Large intestine (tissue), 12 donors: ENCODE measurements around the gene ASNS. TPM values are rescaled to one million over a fixed set of nuclear protein-coding genes. Genes with fewer than 3 reads are reported as not detected.
"Not testable (repeated sequence)": the region's sequence is repeated elsewhere in the genome, so short reads cannot be mapped to it uniquely, and the experiment has no call there.

ENCODE experiments used
- DNase-seq, 2 donors: peaks; one replicate each; pipeline versions ENCODE4 v3.0.0 to v3.0.0-alpha.2; 2013
- H3K27ac ChIP-seq: one replicate; pipeline ENCODE4 v1.5.1; 2013; ENCODE audit warnings: low read length
- H3K27me3 ChIP-seq: 2 replicates; pipeline ENCODE4 v1.6.1; 2013; ENCODE audit warnings: low read length; ENCODE audit not compliant: control insufficient read depth, insufficient read depth
- H3K36me3 ChIP-seq: 2 replicates; pipeline ENCODE4 v1.6.1; 2013; ENCODE audit warnings: low read length; ENCODE audit not compliant: control insufficient read depth, insufficient read depth
- H3K4me1 ChIP-seq: one replicate; pipeline ENCODE4 v1.6.1; 2013; ENCODE audit warnings: low read length; ENCODE audit not compliant: control insufficient read depth, insufficient read depth
- H3K4me3 ChIP-seq: one replicate; pipeline ENCODE4 v1.5.1; 2013; ENCODE audit warnings: low read length
- H3K9me3 ChIP-seq: one replicate; pipeline ENCODE4 v1.6.1; 2013; ENCODE audit warnings: mild to moderate bottlenecking, low read depth, low read length, moderate library complexity; ENCODE audit not compliant: control insufficient read depth
- WGBS: methylation state at CpG from one replicate; pipeline ENCODE4 v1.1.5; 2013; ENCODE audit warnings: low lambda C conversion rate; ENCODE audit not compliant: insufficient coverage; 5-methylcytosine and 5-hydroxymethylcytosine counted together
- long read RNA-seq, 11 donors: transcript quantifications; one replicate each; lab custom pipeline, GENCODE V29; 2026
- polyA plus RNA-seq: library from polyadenylated mRNA; unstranded; fragments of 120-200 nt; gene quantifications from one replicate; pipeline ENCODE4 v1.2.1, GENCODE V29; 2013

ASNS gene
- 17.1 TPM for polyA plus RNA-seq
- long read RNA-seq, donor 1, partial matches to known transcripts: 0 of 2 reads
- long read RNA-seq, donor 1, other reads (novel, unspliced or antisense): 0 of 2 reads
- long read RNA-seq, donor 2, partial matches to known transcripts: 0 of 2 reads
- long read RNA-seq, donor 2, other reads (novel, unspliced or antisense): 0 of 2 reads
- long read RNA-seq, donor 3, partial matches to known transcripts: 0 of 2 reads
- long read RNA-seq, donor 3, other reads (novel, unspliced or antisense): 0 of 2 reads
- long read RNA-seq, donor 4: 0 reads
- long read RNA-seq, donor 5, partial matches to known transcripts: 0 of 1 reads
- long read RNA-seq, donor 5, other reads (novel, unspliced or antisense): 0 of 1 reads
- long read RNA-seq, donor 6, partial matches to known transcripts: 0 of 4 reads
- long read RNA-seq, donor 6, other reads (novel, unspliced or antisense): 0 of 4 reads
- long read RNA-seq, donor 7, partial matches to known transcripts: 0 of 2 reads
- long read RNA-seq, donor 7, other reads (novel, unspliced or antisense): 0 of 2 reads
- long read RNA-seq, donor 8, partial matches to known transcripts: 0 of 2 reads
- long read RNA-seq, donor 8, other reads (novel, unspliced or antisense): 0 of 2 reads
- long read RNA-seq, donor 9, partial matches to known transcripts: 0 of 1 reads
- long read RNA-seq, donor 9, other reads (novel, unspliced or antisense): 0 of 1 reads
- long read RNA-seq, donor 10, partial matches to known transcripts: 0 of 2 reads
- long read RNA-seq, donor 10, other reads (novel, unspliced or antisense): 0 of 2 reads
- long read RNA-seq, donor 11, partial matches to known transcripts: 0 of 2 reads
- long read RNA-seq, donor 11, other reads (novel, unspliced or antisense): 0 of 2 reads

DNA sequence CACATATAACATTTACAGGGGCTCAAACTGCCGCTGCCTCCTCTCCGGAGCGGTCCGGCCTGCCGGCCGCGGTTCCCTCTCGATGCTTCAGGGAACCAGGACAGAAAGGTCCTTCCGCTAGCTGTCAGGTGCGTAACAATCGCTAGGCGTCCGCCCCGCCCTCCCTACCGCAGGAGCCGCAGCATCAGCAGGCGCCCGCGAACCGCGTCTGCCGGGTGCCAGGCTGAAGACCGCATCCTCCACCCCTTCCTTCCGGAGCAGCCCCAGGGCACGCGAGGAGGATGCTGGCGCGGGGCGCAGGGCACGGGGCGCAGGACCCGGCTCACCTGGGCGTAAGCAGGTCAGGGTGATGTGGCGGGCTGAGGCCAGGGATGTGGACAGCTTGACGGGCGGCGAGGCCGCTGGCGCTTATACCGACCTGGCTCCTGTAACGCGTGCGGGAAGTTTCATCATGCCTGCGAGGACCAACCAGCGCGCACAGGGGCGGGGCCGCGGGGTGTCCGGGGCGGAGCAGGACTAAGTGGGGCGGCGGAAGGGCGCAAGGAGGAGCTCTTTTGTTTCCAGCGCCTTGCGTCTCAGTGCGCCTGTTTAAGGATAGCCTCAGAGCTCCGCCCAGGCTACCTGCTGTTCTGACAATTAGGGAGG lies at the start of gene ASNS:
ASNS (minus strand) TSS at position 384 of the 645 bp plus-strand sequence. CDS start 3,252 bp downstream, outside the sequence.
- WGBS: no CpG with 5 or more reads among the region's 58 CpGs
- Histone ChIP-seq H3K4me1 (peaks cover 3% of the 10 kb centered on the region), H3K27me3 (peaks cover 4% of the 10 kb centered on the region), H3K9me3 (peaks cover 6% of the 10 kb centered on the region), H3K36me3 (no peaks in the 10 kb centered on the region), H3K27ac (peak within 1 kb of the TSS; percentile 48), H3K4me3 (peak within 1 kb of the TSS; percentile 74)
- DNase-seq: peak; percentile 78 to 94

- H3K27ac ChIP-seq, H3K4me3 ChIP-seq, H3K4me1 ChIP-seq, H3K27me3 ChIP-seq, H3K36me3 ChIP-seq, H3K9me3 ChIP-seq, DNase-seq: not testable (repeated sequence)
- no CpG with 5 or more reads among the region's 4 CpGs for WGBS
These were observed 49.0 kb upstream of the ASNS start for GRCh38 chr7:97921254-97921653.

- DNase-seq, H3K36me3 ChIP-seq: not testable (repeated sequence)
- no CpG with 5 or more reads among the region's 8 CpGs for WGBS
These were observed 43.1 kb upstream of the ASNS start for GRCh38 chr7:97915267-97915666.

GRCh38 chr7:97912294-97912693 lies 40.1 kb upstream of the ASNS start:
- no CpG with 5 or more reads among the region's 5 CpGs for WGBS

More at GRCh38 chr7:97915267-97915666, 43.1 kb upstream of the ASNS start:
- H3K4me1 ChIP-seq, H3K9me3 ChIP-seq, H3K27me3 ChIP-seq, H3K27ac ChIP-seq, H3K4me3 ChIP-seq: not testable (repeated sequence)

GRCh38 chr7:97896893-97897292 lies 24.7 kb upstream of the ASNS start:
- not testable (repeated sequence) for H3K9me3 ChIP-seq, H3K27me3 ChIP-seq, H3K4me3 ChIP-seq, DNase-seq, H3K27ac ChIP-seq, H3K36me3 ChIP-seq, H3K4me1 ChIP-seq
- WGBS: 100% methylated on average over 1 of the region's 2 CpGs

More at GRCh38 chr7:97912294-97912693, 40.1 kb upstream of the ASNS start:
- not testable (repeated sequence) for H3K9me3 ChIP-seq, H3K27me3 ChIP-seq, H3K27ac ChIP-seq, H3K36me3 ChIP-seq, H3K4me1 ChIP-seq, H3K4me3 ChIP-seq, DNase-seq

DNA sequence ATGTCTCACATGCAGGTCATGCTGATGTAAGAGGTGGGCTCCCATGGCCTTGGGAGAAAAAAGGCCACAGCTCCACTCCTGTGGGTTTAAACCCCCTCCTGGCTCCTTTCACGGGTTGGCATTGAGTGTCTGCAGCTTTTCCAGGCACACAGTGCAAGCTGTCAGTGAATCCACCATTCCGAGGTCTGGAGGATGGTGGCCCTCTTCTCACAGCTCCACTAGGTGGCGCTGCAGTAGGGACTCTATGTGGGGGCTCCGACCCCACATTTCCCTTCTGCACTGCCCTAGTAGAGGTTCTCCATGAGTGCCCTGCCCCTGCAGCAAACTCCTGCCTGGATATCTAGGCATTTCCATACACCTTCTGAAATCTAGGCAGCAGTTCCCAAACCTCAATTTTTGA lies 19.5 kb upstream of the ASNS start:
- not testable (repeated sequence) for H3K36me3 ChIP-seq

GRCh38 chr7:97879527-97879926 lies 7.3 kb upstream of the ASNS start:
- no CpG with 5 or more reads among the region's 3 CpGs for WGBS
- not testable (repeated sequence) for H3K9me3 ChIP-seq, H3K27ac ChIP-seq, H3K4me3 ChIP-seq, H3K4me1 ChIP-seq, DNase-seq, H3K27me3 ChIP-seq, H3K36me3 ChIP-seq

More for the DNA sequence above, 19.5 kb upstream of the ASNS start:
- H3K27me3 ChIP-seq, H3K27ac ChIP-seq, DNase-seq, H3K4me3 ChIP-seq, H3K9me3 ChIP-seq, H3K4me1 ChIP-seq: not testable (repeated sequence)
- no CpG with 5 or more reads among the region's 4 CpGs for WGBS

- not testable (repeated sequence) for H3K4me3 ChIP-seq, H3K4me1 ChIP-seq, H3K36me3 ChIP-seq, DNase-seq, H3K27ac ChIP-seq, H3K9me3 ChIP-seq, H3K27me3 ChIP-seq
- WGBS: no CpG with 5 or more reads among the region's 4 CpGs
These were observed 2.7 kb upstream of the ASNS start for GRCh38 chr7:97874894-97875293.

DNA sequence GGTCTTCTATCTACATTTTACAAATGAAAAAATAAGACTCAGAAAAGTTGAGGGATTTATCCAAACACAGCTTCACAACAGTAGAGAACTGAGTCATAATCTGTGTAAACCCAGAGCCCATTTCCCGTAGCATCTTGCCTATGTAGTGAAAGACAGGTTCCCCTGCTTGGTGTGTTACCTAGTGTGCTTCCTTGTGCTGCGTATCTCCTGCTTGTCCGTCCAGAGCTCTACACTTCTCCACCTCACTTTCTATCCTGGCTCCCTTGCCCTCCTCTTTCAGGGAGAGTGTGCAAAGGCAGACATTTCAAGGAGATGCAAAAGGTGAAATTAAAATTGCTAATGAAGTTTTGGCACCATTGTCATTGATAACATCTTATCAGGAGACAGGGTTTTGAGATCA lies 1.4 kb upstream of the ASNS start:
- H3K4me3 ChIP-seq: no peak overlapping the region
- H3K27ac ChIP-seq: no peak overlapping the region
- no CpG with 5 or more reads among the region's 3 CpGs for WGBS
- DNase-seq: no peak
- H3K9me3 ChIP-seq: peaks cover 6% of the 10 kb centered on the region
- peaks cover 4% of the 10 kb centered on the region for H3K27me3 ChIP-seq
- peaks cover 3% of the 10 kb centered on the region for H3K4me1 ChIP-seq
- no peaks in the 10 kb centered on the region for H3K36me3 ChIP-seq

DNA sequence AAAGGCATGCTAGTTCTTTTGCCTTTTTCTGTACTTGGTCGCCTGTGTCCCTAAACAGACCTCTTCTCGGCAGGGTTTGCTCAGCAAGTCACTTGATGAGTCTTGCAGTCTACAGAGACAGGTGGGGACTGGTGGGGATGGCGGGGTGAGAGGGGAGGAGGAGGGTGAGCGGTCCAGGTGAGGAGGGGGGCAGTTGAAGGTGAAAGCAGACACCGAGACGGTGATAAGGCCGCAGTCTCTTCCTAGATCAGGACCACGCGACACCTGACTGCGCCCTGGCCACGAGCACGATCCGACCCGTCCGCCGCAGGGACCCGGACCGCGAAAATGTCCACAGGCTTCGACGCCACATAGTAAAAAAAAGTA lies 566 bp downstream of the ASNS start:
- peak overlapping the region; percentile 48 for H3K27ac ChIP-seq
- peaks cover 4% of the 10 kb centered on the region for H3K27me3 ChIP-seq
- DNase-seq: no peak
- WGBS: no CpG with 5 or more reads among the region's 21 CpGs
- H3K36me3 ChIP-seq: no peaks in the 10 kb centered on the region
- peak overlapping the region; percentile 74 for H3K4me3 ChIP-seq
- H3K9me3 ChIP-seq: peaks cover 6% of the 10 kb centered on the region
- H3K4me1 ChIP-seq: peaks cover 3% of the 10 kb centered on the region
